ENCODE measurements around the gene NOS3. TPM values are rescaled to one million over a fixed set of nuclear protein-coding genes. Genes with fewer than 3 reads are reported as not detected.

NOS3 gene
- total RNA-seq, 4 donors from 2014 or later: 1.4 to 10.8 (median 4.2) TPM

DNA sequence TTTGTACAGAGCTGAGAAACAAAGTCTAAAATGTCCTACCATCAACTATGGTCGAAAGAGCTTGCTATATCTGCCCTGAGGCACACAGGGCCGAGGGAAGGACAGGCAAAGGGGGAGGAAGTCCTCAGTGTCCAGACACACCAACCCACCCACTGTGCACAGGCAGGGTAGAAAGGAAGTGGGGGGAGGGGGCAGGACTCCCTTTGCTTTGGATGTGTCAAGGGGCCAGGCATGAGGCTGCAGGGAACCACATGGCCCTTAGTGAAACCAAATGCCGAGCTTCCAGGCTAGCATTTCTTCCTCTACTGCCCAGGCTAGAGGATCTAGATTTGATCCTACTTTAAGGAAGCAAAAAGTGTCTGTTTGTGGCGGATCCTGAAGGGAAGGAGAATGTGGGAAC lies 41.3 kb upstream of the NOS3 start:
- Histone ChIP-seq H3K4me1 (no peaks in the 10 kb centered on the region), H3K36me3 (no peaks in the 10 kb centered on the region), H3K27me3 (no peaks in the 10 kb centered on the region), H3K9me3 (no peaks in the 10 kb centered on the region), H3K27ac (no peak overlapping the region), H3K4me3 (no peak overlapping the region)
- ATAC-seq (no peak), DNase-seq (no peak)
- intact Hi-C loops (cut with DNase I; ENCODE audit: low total_unique reads) (no loop called here), in situ Hi-C loops (cut with MboI; ENCODE audit: low sequenced_read_pairs in 4 of 4) (no loop called here)
- TF ChIP-seq, protein P1, sequence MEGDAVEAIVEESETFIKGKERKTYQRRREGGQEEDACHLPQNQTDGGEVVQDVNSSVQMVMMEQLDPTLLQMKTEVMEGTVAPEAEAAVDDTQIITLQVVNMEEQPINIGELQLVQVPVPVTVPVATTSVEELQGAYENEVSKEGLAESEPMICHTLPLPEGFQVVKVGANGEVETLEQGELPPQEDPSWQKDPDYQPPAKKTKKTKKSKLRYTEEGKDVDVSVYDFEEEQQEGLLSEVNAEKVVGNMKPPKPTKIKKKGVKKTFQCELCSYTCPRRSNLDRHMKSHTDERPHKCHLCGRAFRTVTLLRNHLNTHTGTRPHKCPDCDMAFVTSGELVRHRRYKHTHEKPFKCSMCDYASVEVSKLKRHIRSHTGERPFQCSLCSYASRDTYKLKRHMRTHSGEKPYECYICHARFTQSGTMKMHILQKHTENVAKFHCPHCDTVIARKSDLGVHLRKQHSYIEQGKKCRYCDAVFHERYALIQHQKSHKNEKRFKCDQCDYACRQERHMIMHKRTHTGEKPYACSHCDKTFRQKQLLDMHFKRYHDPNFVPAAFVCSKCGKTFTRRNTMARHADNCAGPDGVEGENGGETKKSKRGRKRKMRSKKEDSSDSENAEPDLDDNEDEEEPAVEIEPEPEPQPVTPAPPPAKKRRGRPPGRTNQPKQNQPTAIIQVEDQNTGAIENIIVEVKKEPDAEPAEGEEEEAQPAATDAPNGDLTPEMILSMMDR (IDR thresholded peaks at IDR 0.05 in 4 of 5, conservative IDR thresholded peaks at IDR 0.05 in 1 of 5): no peak
- no peak for TF ChIP-seq POLR2A (IDR thresholded peaks at IDR 0.05)

DNA sequence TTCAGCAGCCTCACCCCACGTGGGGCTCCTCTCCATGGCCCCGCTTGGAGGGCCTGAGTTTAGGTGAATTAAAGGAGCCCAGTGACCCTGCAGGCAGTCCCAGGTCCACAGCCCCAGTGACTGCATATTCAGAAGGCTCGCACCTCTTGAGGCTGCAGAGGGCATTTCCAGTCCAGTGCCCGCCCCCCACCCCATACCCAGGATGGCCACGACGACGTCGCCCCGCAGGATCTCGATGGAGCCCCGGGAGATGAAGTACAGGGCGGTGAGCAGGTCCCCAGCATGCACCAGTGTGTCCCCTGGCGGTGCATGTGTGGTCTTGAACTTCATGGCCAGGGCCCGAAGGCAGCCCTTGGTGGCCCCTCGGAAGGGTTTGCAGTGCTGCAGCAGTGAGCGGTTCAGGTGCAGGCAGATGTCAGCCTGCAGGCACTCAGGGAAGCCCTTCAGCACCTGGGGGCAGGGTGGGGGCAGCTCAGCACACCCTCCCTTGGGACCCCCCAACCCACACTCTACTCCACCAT lies 40.8 kb upstream of the NOS3 start:
- TF ChIP-seq, protein P1 (IDR thresholded peaks at IDR 0.05 in 4 of 5, conservative IDR thresholded peaks at IDR 0.05 in 1 of 5): no peak
- no peak for TF ChIP-seq POLR2A (IDR thresholded peaks at IDR 0.05)
- ATAC-seq (no peak), DNase-seq (no peak)
- no peaks in the 10 kb centered on the region for H3K36me3 ChIP-seq
- intact Hi-C loops (cut with DNase I; ENCODE audit: low total_unique reads): no loop called here
- peaks cover 0 to under 1% of the 10 kb centered on the region in 2 donors for H3K4me1 ChIP-seq
- H3K4me3 ChIP-seq: no peak overlapping the region
- H3K27me3 ChIP-seq: no peaks in the 10 kb centered on the region
- H3K9me3 ChIP-seq: no peaks in the 10 kb centered on the region
- no peak overlapping the region for H3K27ac ChIP-seq
- in situ Hi-C loops (cut with MboI; ENCODE audit: low sequenced_read_pairs in 4 of 4): no loop called here

DNA sequence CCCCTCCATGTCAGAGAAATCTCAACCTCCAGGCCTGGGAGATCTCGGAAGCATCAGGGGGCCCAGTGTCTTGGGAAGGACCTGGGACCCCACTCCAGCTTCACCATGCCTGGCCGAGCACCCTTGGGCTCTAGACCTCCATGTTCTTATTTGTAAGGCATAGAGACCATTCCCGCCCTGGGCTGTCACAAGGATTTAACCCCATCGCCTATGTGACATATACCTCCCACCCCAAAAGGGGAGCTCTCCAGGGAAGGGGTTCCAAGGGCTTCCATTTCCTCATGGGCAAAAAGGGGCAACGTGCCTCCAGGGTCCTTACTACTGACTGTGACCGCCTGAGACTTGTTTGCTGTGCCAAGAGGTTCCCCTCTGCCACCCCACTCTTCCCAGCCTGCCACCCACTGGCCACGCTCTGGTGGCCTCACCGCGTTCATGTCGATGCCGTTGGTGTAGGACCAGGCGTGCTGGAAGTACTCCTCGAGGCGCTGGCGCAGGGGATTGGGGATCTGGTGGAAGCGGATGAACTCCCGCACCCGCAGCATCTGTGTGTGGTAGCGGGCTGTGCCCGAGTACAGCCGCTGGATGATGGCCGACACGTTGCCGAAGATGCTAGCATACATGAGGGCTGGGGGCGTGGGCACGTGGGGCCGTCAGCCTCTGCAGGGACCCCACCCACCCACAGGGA lies 40.2 kb upstream of the NOS3 start:
- TF ChIP-seq, protein P1 (IDR thresholded peaks at IDR 0.05 in 4 of 5, conservative IDR thresholded peaks at IDR 0.05 in 1 of 5): no peak
- no peak for TF ChIP-seq POLR2A (IDR thresholded peaks at IDR 0.05)

DNA sequence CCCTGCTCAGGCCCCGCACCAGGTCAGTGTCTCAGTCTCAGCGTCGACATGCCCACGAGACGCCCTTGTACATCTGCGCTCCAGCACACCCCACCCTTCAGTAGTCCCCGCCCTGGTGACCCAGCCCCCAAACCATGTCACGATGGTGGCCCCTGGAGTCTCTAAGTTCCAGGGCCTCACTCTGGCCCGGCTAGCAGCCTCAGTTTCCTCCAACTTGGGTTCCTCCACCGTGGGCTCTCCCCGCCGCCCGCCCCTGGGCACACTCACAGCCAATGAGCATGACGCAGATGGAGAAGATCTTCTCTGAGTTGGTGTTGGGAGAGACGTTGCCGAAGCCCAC lies 39.7 kb upstream of the NOS3 start:
- TF ChIP-seq POLR2A (IDR thresholded peaks at IDR 0.05): no peak
- TF ChIP-seq, protein P1 (IDR thresholded peaks at IDR 0.05 in 4 of 5, conservative IDR thresholded peaks at IDR 0.05 in 1 of 5): no peak
- H3K36me3 ChIP-seq: no peaks in the 10 kb centered on the region
- in situ Hi-C loops (cut with MboI; ENCODE audit: low sequenced_read_pairs in 4 of 4): no loop called here
- peaks cover 0 to 6% of the 10 kb centered on the region in 2 donors for H3K4me1 ChIP-seq
- ATAC-seq: no peak
- H3K9me3 ChIP-seq: no peaks in the 10 kb centered on the region
- DNase-seq: no peak
- no peak overlapping the region for H3K4me3 ChIP-seq
- intact Hi-C loops (cut with DNase I; ENCODE audit: low total_unique reads): no loop called here
- no peak overlapping the region for H3K27ac ChIP-seq
- H3K27me3 ChIP-seq: no peaks in the 10 kb centered on the region

More for the DNA sequence above, 40.2 kb upstream of the NOS3 start:
- Histone ChIP-seq H3K36me3 (no peaks in the 10 kb centered on the region), H3K27ac (no peak overlapping the region), H3K27me3 (no peaks in the 10 kb centered on the region), H3K4me3 (no peak overlapping the region), H3K4me1 (peaks cover 0 to 6% of the 10 kb centered on the region in 2 donors), H3K9me3 (no peaks in the 10 kb centered on the region)
- intact Hi-C loops (cut with DNase I; ENCODE audit: low total_unique reads): no loop called here
- in situ Hi-C loops (cut with MboI; ENCODE audit: low sequenced_read_pairs in 4 of 4): no loop called here
- DNase-seq (no peak), ATAC-seq (no peak)
